CD4-positive, alpha-beta T cell treated with Interleukin-6 for 4 hours (primary cell): ENCODE data around the gene PHAF1.
A peak's percentile ranks its signal among the peaks of the same experiment; 100 is the strongest.

Source experiments
- DNase-seq: peaks from one replicate; pipeline ENCODE4 v3.0.0-alpha.2; 2020; ENCODE audit warnings: mixed read lengths

The PHAF1 gene

DNA sequence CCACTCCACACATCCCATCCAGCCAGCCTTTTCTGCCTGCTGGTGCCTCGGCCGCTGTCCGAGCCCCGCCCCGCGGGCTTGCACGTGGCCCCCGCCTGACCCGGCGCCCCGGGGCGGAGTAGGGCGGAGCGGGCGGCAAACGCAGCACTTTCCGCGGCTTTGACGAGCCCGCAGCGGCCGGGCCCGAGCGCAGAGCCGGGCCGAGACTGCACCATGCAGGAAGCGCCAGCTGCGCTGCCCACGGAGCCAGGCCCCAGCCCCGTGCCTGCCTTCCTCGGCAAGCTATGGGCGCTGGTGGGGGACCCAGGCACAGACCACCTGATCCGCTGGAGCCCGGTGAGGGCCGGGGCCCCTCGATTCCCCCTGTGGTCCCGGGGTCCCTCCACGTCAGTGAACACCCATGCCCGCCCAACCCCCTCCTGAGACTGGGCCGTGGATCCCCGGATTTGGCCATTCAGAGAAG, 54.9 kb downstream of the PHAF1 start, which contains the start of gene HSF4:
Gene HSF4, plus strand, starts transcription at position 147 of the 463 bp plus-strand sequence. Its CDS starts 67 bp downstream, at position 214.
- DNase-seq: no peak

DNA sequence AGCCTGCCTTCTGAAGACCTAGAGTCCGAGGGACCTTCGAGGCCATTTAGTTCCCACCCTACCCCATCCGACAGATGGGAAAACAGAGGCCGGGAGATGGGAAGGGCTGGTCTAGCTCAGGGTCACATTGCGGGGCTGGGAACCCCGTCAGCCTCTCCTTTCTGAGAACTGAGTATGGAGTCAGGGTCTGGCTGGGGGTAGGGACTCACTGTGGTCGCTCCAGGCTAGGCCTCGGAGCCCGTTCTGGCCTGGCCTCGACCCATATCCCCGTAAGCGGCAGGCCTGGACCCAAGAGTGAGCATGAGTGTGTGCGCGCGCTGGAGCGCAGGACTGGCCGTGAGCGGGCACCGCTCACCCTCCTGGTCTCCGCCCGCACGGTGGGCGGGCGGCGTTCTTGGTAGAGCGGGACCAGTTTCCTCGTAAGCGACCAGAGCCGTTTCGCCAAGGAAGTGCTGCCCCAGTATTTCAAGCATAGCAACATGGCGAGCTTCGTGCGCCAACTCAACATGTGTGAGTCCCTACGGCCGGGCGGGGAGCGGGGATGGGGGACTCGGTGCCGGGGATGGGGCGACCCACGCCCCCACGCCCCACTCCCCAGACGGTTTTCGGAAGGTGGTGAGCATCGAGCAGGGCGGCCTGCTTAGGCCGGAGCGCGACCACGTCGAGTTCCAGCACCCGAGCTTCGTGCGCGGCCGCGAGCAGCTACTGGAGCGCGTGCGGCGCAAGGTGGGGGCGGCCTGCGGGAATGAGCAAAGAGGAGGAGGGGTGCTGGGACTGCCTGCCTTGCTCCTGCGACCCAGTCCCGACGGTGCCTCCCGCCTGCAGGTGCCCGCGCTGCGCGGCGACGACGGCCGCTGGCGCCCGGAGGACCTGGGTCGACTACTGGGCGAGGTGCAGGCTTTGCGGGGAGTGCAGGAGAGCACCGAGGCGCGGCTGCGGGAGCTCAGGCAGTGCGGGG, 55.7 kb downstream of the PHAF1 start:
- DNase-seq: no peak

DNA sequence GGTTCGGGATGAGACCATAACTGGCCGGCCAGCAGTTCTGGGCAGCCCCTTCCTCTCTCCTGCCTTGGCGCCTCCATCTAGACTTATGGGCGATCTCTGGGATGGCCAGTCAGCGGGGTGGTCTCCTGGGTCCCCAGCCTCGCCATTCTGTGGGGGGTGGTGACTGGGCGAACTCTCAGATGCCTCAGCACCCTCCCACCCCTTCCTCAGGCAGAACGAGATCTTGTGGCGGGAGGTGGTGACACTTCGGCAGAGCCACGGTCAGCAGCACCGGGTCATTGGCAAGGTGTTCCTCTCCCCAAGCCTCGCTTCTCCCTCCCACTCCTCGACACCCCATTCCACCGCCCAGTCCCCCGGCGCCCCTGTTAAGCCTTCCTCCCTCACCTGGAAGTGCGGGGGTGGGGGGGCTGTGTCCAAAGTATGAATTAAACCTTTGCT, 56.4 kb downstream of the PHAF1 start:
- DNase-seq: no peak

DNA sequence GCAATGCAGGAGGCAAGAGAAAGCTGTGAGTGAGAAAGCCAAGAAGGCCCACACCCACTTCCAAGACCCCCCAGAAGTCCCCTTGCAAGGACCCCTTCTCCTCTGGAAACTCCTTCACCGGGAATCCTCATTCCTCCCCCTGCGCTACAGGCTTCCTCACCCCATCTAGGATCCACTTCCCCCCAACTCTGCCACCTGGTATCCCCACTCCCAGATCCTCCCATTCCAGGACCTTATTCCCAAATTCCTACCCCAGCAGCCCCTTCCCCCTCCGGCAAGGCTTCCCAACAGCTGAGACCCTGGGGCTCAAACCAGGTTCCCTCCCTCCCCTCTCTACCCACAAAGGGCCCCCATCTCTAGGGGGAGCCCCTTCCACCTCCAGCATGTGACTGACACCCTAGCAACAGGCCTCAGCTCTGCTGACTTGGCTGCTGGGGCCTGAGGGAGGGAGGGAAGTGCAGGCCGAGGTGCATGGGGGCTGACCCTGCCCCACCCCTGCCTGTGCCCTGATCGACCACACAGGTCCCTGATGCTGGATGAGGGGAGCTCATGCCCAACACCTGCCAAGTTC, 56.9 kb downstream of the PHAF1 start:
- DNase-seq: no peak

DNA sequence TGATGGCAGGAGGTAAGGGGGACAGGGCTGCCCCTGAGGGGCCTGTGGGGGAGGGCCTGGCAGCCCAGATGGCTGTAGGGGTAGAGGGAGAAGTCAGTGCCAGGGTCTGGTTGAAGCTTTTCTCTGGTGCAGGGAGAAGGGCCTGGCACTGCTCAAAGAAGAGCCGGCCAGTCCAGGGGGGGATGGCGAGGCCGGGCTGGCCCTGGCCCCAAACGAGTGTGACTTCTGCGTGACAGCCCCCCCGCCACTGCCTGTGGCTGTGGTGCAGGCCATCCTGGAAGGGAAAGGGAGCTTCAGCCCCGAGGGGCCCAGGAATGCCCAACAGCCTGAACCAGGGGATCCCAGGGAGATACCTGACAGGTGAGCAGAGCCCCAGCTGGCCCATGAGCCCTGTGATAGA, 57.8 kb downstream of the PHAF1 start:
- DNase-seq: no peak

DNA sequence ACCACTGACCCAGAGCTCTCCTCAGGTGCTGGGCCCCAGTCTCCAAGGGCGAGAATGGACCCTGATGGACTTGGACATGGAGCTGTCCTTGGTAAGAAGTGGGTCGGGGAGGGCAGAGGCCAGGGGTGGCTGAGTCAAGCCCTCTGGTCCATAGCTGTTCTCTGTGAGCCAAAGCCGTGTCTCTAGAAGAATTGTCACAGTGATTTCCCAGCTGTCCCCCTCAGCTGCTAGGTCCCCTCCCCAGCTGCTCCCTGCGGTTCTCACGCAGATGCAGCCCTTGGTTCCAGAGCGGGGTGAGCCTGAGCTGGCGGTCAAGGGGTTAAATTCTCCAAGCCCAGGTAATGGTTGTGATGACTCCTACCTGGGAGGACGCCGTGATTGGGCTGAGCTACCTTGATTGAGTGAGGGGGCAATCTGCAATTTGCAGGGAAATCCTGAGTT, 59.3 kb downstream of the PHAF1 start:
- no peak for DNase-seq

DNA sequence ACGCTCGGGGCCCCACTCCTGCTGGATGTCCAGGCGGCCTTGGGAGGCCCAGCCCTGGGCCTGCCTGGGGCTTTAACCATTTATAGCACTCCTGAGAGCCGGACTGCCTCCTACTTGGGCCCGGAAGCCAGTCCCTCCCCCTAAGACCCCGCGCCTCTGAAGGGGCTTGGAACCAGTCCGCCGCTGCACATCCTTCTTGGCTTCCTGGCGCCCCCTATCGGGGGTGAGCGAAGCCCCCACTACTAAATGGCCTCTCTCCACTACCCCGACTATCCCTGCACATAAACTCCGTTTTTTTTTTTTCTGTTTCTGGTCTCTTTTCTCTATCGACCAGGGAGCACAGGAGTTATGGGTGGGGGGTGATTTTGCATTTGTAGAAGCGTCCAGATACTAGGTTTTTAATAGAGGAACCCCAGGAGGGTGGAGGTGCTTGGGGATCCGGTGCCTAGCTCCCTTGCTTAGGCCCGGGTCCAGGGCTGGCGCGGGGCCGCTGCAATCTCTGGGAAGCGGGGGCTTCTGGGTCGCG, 60.0 kb downstream of the PHAF1 start:
- peak; percentile 58 for DNase-seq

DNA sequence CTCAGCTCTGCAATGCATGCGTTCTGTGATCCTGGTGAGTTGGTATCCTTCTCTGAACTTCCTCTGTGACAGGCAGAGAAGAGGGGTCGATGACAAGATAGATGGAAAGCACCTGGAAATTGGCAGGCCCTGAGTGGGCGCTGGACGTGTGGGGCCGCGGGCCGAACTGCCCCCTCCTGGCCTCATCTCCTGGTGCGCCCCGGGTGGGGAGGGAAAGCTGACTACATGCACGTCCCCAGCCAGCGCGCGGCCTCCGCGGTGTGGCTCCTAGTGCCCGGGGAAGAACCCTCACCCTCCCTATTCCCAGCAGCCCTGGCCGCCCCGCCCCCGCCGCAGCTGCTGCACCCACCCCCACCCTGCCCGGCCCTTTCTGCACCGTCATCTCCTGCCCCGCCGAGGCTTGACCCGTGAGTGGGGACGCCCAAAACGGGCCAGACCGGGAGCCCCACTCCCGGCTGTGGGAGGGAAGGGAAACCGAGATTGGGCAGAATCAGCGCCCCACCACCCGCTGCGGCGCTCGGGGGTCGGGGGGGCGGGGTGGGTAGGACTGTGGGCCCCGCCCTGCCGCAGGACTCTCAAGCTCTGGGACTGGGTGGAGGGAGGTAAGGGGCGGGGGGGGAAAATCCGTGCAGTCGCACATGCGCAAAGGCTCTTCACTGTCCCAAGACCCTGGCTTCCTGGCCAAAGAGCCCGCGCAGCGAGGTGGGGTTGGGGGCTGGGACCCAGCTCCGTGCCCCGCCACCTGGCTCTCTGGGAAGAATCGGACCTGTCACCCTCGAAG, 60.6 kb downstream of the PHAF1 start, which contains the start of gene NOL3:
Gene NOL3, plus strand, starts transcription at position 371 of the 781 bp plus-strand sequence.
- DNase-seq: peak; percentile 39

DNA sequence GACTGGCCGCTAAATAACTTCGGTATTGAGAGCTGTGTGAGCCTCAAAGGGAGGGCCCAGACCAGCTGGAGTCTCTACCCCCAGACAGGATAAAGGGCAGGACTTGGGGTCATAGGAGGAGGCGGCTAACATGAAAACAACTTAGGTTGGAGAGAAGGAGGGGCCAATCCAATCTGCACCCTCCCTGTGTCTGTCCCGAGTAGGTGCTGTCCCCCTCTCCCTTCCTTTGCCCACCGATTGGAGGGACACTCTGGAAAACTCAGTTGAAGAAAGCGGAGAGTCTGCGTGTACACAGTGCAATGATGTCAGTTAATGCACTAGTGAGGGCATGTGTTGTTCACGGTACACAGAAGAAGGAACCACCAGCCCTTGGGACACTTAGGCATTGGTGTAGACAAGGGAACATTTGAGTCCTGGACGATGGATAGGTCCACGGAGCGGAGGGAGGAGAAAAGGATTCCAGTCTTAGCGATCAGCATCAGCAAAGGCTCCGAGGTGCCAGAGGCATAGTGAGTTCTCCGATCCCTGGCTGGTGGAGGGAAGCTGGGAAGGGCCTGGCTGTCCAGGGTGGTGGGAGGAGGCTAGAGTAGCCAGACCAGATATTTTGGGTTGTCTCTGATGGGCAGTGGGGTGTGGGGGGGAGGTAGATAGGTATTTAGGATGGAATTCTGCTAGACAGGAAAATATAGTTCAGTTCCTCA, 61.4 kb downstream of the PHAF1 start:
- DNase-seq: no peak

DNA sequence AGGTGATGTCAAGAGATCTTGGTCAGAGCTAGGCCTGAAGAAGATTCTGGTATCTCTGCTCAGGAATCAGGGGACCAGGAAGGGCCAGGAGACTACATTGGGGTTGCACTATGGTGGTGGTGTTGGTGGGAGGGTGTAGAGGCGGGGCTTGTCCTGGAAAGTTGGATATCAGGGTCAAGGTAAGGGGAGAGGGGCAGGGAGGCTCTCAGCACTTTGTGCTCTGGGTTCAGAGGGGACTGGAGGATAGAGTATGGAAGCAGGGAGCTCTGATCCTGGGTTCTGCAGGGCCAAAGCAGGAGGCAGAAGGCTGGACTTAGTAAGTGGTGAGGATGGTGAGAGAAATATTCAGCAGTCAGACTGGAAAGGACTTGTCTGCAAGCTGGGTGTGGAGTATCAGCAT, 63.6 kb downstream of the PHAF1 start:
- DNase-seq: no peak

DNA sequence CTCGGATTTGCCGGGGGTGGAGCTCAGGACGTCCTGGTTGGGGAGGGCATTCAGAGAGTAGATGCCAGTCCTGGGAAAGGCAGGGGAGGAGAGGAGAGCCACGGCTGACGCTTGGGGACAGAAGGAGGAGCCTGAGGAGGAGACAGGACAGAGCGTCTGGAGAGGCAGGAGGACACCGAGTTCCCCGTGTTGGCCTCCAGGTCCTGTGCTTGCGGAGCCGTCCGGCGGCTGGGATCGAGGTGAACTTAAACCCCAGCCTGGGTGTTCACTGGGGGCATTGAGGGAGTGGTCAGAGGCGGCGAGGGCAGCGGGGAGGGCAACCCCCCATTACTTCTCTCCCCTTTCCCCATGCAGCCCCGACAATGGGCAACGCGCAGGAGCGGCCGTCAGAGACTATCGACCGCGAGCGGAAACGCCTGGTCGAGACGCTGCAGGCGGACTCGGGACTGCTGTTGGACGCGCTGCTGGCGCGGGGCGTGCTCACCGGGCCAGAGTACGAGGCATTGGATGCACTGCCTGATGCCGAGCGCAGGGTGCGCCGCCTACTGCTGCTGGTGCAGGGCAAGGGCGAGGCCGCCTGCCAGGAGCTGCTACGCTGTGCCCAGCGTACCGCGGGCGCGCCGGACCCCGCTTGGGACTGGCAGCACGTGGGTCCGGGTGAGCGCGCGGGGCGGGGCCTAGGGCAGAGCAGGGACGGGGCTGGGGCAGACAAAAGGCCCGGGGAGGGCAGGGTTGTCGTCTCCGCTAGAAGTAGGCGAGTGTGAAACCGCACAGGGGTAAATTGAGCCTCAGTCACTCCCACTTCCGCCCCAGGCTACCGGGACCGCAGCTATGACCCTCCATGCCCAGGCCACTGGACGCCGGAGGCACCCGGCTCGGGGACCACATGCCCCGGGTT, 64.3 kb downstream of the PHAF1 start:
- DNase-seq: peak; percentile 75

DNA sequence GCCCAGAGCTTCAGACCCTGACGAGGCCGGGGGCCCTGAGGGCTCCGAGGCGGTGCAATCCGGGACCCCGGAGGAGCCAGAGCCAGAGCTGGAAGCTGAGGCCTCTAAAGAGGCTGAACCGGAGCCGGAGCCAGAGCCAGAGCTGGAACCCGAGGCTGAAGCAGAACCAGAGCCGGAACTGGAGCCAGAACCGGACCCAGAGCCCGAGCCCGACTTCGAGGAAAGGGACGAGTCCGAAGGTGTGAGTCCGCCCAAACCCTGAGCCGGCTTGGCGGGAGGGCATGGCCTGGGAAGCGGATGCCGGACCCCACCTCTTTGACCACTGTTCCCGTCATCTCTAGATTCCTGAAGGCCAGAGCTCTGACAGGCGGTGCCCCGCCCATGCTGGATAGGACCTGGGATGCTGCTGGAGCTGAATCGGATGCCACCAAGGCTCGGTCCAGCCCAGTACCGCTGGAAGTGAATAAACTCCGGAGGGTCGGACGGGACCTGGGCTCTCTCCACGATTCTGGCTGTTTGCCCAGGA, 65.0 kb downstream of the PHAF1 start:
- DNase-seq: no peak

DNA sequence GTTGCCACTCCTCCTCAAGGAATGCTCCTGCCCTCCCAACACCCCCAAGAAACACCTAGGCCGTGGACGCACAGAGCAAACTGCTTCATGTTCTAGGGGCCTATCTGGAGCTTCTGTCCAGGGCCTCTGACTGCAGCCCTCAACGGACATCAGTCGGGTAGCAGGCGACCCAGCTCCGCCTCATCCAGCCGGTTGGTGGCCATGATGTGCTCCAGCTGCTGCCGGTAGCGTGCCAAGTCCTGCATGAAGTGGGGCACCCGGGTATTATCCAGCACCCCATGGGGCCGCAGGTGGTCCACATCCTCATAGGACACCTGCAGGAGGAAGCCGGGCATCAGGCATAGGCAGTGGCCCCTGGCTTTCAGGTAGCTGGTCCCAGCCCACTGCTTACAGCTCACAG, 66.9 kb downstream of the PHAF1 start:
- DNase-seq: no peak

DNA sequence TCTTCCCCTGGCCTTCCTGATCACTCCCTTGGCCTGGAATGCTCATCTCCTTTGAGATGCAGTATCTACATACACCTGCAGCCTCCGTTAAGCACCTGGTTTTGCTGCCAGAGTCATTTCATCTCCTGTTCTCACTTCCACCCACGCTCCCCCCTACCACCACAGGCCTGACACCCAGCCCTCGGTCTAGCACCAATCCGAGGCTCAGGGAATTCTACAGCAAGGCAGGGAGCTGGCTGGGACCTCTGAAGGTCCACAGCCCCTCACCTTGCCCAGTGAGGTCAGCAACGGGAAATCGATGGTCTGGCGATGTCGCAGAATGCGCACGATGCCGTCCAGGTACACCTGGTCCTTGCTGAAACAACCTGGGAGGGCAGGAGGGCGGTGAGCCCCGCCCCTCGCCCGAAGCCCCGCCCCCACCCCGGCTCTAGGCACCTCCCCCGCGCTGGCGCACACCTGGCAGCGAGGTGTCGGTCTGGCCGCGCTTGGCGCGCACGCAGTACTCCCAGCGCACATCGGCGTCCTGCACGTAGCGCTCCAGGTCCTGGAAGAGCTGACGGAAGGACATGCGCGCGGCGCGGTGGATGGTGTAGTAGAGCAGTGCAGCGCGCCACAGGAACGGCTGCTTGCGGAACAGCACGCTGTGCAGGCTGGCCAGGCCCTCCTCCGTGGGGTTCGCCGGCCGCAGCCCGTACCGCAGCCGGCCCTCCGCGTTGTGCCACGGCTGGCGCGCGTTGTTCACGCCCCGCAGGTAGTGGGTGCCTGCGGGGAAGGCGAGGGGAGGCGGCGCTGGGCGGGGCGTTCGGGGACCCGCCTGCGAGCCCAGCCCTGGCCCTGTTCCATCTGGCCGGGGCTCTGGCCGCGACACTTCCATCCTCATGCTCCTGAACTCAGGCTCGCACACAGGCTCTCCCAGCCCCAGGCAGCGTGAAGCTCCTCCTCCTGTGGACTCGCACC, 68.3 kb downstream of the PHAF1 start:
- DNase-seq: peak; percentile 73

DNA sequence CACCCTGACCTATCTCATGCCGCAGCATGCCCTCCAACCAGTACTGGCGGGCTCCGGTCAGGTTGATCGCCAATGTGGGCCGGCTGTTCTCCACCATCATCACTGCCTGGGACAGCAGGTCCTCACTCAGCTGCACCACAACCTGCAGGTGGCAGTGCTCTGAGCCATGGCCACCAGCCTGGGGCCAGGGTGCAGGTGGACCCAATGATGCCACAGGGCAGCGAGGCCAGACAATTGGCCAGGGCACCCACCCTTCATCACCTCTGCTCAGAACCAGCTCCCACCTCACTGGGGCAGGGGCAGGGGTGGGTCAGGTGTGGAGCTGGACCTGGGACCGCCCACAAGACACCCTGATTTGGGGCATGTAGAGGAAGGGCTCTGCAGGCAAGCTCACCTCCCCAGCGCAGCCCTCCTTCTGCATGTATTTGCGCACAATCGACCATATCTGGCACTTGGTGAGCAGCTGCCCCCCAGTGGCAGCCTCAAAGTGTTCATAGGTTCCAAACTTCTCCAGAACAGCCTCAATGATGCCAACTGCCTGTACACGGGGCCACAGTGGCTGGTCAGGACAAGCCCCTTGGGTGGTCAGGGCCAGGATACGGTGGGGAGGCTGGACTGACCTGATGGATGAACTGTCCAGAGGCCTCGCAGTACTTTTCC, 69.8 kb downstream of the PHAF1 start:
- DNase-seq: no peak

DNA sequence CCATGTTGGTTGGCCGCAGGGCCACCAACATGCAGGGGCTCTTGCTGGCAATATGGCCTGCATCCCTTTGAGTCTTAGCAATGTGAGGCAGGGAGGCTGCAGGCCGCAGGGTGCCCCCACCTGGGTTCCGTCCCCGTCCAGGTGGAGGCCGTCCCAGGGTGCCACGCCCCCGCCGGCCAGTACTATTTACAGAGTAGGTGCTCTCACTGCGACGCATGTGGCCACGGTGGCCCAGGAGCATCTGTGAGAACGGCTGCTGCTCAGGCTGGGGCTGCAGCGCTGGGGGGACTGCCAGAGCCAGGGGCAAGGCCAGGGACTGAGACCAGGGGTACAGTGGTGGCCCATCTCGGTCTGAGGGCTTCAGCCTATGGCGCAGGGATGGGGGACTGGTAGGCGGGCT, 70.4 kb downstream of the PHAF1 start:
- no peak for DNase-seq

DNA sequence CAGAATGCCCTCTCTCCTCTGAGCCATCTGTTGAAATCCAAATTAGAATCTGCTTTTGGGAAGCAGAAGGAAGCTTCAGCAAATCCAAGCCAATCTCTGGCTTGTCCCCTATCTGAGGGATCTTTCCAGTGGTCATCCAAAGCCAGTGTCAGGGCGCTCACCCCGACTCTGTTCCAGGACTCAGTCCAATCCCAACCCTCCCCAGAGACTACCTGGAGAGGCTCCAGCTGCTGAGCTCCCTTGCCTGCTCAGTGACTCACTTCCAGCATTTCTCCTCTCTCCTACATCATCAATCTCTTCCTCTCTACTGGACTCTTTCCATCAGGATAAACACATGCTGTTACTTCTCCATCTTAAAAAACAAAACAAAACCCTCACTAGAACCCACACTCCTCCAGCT, 71.6 kb downstream of the PHAF1 start:
- no peak for DNase-seq

DNA sequence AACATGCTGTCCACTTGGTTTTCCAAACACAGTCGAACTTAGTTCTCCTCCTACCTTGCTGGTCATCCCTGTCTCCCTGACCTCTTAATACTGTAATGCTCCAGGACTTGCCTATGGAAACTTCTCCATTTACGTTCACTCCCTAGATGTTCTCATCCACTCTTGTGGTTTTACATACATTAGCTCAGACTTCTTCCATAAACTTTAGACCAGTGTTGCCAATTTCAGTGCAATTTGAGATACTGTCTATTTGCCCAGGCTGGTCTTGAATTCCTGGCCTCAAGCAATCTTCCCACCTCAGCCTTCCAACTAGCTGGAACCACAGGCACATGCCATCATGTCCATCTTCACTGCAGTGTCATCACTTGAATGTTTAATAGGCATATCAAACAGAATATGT, 72.5 kb downstream of the PHAF1 start:
- no peak for DNase-seq

DNA sequence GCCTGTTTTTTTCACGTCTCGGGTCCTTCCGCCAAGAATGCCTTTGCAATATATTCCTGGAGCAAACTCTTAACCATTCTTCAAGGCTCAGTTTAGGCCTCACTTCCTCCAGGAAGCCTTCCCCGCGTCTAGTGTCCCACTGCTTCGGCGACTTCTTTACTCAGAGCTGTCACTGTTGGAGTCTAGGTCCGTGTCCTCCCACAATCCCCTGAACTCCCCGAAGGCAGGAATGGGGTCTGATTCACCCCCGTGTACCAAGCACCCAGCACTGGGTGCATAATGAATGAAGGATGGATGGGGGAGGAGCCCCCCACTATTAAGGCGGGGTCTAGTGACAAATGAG, 73.5 kb downstream of the PHAF1 start:
- DNase-seq: no peak
